ENCODE measurements around the gene MAP3K9.
"Not testable (repeated sequence)": the region's sequence is repeated elsewhere in the genome, so short reads cannot be mapped to it uniquely, and the experiment has no call there.

The MAP3K9 gene

GRCh38 chr14:70718383-70719118 lies 90.8 kb downstream of the MAP3K9 start:
- DNase-seq: no peak

- DNase-seq: no peak
These were observed 92.4 kb downstream of the MAP3K9 start for GRCh38 chr14:70716958-70717357.

- DNase-seq: no peak
These were observed 92.8 kb downstream of the MAP3K9 start for GRCh38 chr14:70716483-70716882.

DNA sequence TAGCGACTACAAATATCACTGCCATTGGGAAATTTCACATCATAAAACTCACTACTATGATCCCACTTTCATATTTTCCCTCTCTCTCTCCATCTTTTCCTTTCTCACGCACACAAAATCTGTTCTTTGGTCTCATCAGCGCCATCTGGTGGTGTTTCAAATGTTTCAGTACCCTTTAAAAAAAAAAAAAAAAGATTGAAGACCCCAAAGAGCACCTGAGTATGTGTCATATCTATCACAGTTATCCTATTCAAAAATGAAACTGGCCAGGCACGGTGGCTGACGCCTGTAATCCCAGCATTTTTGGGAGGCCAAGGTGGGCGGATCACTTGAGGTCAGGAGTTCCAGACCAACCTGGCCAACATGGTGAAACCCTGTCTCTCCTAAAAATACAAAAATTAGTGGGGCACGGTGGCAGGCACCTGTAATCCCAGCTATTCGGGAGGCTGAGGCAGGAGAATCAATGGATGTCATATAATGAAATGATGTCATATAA lies 95.2 kb downstream of the MAP3K9 start:
- DNase-seq: peak; percentile 25

DNA sequence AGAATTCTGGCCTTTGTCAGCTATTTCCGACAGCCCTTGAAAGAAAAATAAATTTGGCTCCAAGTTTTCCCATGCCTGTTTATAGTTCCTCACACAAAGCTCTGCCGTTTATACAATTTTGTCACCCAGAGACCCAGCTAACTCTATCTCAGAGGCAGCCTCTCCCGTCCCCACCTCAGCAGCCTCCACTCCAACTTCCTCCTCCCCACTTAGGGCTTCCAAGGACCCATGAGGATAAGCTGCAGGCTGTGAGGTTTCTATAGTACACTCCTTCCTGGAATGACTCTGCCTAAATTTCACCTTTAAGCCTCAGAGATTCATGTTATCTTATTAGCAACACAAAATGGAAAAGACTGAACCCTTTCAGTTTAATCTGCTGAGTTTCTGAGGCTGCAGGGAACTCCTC lies 95.8 kb downstream of the MAP3K9 start:
- DNase-seq: no peak

DNA sequence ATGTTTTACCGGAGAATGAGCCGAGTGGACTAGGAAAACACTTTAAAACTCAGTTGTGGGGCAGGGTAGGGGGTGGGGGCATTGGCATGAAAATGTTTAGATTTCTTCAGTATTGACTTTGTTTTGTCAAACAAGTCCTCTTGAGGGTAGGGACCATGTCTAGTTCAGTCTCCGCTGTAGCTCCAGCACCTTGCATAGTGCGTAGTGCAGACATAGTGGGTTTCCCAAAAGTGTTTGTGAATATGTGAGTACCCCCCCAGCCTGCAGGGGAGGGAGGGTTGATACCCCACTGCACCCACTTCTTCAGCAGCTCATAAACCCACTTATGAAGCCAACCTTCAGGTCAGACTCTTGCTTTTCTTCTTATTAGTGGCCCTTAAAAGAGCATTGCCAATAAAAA lies 96.2 kb downstream of the MAP3K9 start:
- no peak for DNase-seq

GRCh38 chr14:70711451-70711850 lies 97.9 kb downstream of the MAP3K9 start:
- no peak for DNase-seq

- no peak for DNase-seq
These were observed 99.5 kb downstream of the MAP3K9 start for GRCh38 chr14:70709726-70710382.

GRCh38 chr14:70708717-70709570 lies 100.4 kb downstream of the MAP3K9 start:
- DNase-seq: no peak

- DNase-seq: no peak
These were observed 101.9 kb downstream of the MAP3K9 start for GRCh38 chr14:70707138-70708038.

DNA sequence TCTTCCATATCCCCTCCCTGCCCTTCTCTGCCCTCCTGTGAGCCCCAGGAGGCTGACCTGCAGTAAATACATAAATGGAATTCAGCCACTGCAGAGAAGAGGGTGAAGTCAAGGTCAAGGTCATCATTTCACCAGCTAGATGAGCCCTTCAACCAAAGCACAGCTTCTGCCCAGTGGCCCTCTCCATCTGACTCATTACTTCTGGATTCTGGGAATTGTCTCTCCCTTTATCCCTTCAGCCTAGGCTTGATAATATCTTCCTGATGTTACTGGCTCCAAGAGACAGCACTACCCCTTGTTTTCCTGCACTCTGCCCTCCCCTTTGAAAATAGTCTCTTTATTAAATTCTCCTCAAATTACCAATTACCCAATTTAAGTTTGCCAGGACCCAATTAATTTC lies 103.1 kb downstream of the MAP3K9 start:
- DNase-seq: no peak

- no peak for DNase-seq
These were observed 104.4 kb downstream of the MAP3K9 start for GRCh38 chr14:70704960-70705359.

DNA sequence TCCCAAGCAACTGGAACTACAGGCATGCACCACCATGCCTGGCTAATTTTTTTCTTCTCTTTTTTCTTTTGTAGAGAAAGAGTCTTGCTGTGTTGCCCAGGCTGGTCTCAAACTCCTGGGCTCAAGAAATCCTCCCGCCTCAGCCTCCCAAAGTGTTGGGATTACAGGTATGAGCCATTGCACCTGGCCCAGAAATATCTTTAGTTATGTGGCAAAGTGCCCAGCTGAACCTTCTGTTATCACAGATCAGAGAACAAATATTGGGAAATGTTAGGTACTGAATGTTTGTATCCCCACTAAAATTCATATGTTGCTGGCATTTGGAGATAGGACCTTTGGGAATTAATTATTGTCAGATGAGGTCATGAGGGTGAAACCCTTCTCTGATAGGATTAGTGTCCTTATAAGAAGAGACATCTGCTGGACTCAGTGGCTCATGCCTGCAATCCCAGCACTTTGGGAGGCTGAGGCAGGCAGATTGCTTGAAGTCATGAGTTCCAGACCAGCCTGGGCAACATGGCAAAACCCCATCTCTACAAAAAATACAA lies 105.6 kb downstream of the MAP3K9 start:
- not testable (repeated sequence) for DNase-seq

- DNase-seq: no peak
These were observed 107.2 kb downstream of the MAP3K9 start for GRCh38 chr14:70702161-70702560.

- DNase-seq: no peak
These were observed 107.7 kb downstream of the MAP3K9 start for GRCh38 chr14:70701610-70702009.

GRCh38 chr14:70700955-70701585 lies 108.2 kb downstream of the MAP3K9 start:
- no peak for DNase-seq

- DNase-seq: no peak
These were observed 109.7 kb downstream of the MAP3K9 start for GRCh38 chr14:70699646-70700045.

DNA sequence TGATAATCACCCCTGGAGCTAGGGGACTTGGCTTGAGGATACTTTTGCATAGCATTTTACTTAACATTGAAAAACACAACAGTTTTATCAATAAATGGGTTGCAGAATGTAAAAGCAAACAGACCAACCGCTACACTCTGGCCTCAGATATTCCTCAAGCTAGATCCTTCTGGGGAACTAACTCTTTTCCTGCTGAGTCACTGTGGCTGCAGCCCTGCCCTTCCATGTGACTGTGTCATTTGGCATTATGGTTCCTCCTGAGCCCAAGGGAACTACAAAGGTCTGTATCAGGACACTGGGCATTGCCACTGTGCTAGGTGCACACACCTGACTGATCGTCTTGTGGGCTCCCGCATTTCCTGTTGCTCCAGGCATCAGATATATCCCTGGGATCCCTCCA lies 111.0 kb downstream of the MAP3K9 start:
- DNase-seq: no peak

DNA sequence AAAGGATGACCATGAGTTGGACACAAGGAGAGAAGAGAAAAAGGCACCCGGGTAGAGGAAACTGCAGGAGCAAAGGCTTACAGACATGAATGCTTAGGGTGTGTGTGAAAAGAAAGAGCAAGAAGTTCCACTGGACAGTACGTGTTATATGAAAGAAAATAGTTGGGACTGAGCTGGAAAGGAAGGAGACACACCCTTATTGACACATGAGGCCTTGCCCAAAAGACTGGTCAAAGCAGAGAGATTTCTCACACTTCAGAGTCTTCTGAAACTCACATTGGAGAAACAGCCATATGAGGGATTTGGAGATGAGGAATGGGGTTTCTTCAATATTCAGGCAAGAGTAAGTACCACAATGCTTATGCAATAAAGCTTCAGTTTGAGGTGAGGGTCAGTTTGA lies 111.6 kb downstream of the MAP3K9 start:
- DNase-seq: no peak

DNA sequence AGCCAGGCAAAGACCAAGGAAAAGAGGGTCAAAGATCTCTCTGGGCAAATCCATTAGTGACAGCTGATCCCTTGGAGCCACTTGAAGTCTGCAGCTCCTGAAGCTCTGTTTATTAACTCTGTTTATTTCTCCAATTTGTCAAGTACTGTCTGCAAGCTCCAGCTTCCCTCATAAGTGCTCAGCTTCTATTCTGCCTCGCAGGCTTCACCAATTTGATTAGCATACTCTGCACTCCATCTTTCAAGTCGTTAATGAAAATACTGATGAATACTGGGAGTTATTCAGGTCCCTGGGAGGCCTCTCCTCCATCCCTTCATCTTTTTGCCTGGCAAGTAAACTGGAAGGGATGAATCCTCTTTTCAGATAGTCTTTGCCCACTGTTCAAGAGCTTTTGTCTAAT lies 113.3 kb downstream of the MAP3K9 start:
- no peak for DNase-seq

DNA sequence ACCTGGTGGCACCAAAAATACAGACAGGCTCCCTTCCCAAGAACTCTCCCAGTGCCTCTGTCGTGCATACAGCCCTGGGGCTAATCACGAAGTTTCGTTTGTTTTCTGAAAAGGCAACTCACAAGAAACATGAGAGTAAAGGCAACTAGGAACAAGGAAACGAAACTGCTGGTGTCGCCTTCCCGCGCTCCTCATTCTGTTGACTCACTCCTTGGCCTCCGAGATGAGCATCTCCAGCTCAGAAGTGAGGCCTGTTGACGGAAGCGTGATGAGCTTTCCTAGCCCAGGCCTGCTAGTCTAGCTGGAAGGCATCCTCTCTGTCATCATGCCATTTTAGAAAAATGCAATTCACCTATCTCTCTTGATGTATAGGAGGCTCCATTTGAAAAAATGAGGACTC lies 117.1 kb downstream of the MAP3K9 start:
- no peak for DNase-seq
